Dendritic cell treated with granulocyte-macrophage colony-stimulating factor and Interleukin-4, amounts not matched to agents 40 ng/mL and 50 ng/mL, for 4 days (primary cell): ENCODE results near the gene TSPAN5.
"Not testable (repeated sequence)": the region's sequence is repeated elsewhere in the genome, so short reads cannot be mapped to it uniquely, and the experiment has no call there.

Experiments
- H3K27ac Mint-ChIP-seq: one replicate; pipeline ENCODE4 v1.8.0; 2022; ENCODE audit warnings: mild to moderate bottlenecking, mixed read lengths
- H3K27me3 Mint-ChIP-seq: one replicate; pipeline ENCODE4 v1.8.0; 2022; ENCODE audit warnings: mild to moderate bottlenecking, mixed read lengths
- H3K36me3 Mint-ChIP-seq: one replicate; pipeline ENCODE4 v1.8.0; 2022; ENCODE audit warnings: low read depth, mixed read lengths
- H3K4me1 Mint-ChIP-seq: one replicate; pipeline ENCODE4 v1.8.0; 2022; ENCODE audit warnings: low read depth, mixed read lengths
- H3K4me3 Mint-ChIP-seq: one replicate; pipeline ENCODE4 v1.8.0; 2022; ENCODE audit warnings: mild to moderate bottlenecking, moderate library complexity, mixed read lengths
- H3K9me3 Mint-ChIP-seq: one replicate; pipeline ENCODE4 v1.8.0; 2022; ENCODE audit warnings: mixed read lengths
- intact Hi-C: fragments of 100-400 bp; cut with micrococcal nuclease; formaldehyde crosslinking; loops from one replicate; pipeline ENCODE4 v1.15.0; 2022

Gene TSPAN5

GRCh38 chr4:98485816-98486345 lies 172.5 kb downstream of the TSPAN5 start:
- no peaks in the 10 kb centered on the region for H3K36me3 Mint-ChIP-seq
- H3K9me3 Mint-ChIP-seq, result no peaks in the 10 kb centered on the region
- no peaks in the 10 kb centered on the region for H3K4me1 Mint-ChIP-seq
- no peak overlapping the region for H3K27ac Mint-ChIP-seq
- no peak overlapping the region for H3K4me3 Mint-ChIP-seq
- intact Hi-C loops, result no loop called here
- no peaks in the 10 kb centered on the region for H3K27me3 Mint-ChIP-seq

GRCh38 chr4:98484031-98484430 lies 174.4 kb downstream of the TSPAN5 start:
- no peaks in the 10 kb centered on the region for H3K27me3 Mint-ChIP-seq
- no peak overlapping the region for H3K27ac Mint-ChIP-seq
- H3K4me1 Mint-ChIP-seq, result no peaks in the 10 kb centered on the region
- intact Hi-C loops, result no loop called here
- H3K4me3 Mint-ChIP-seq, result no peak overlapping the region
- H3K9me3 Mint-ChIP-seq, result no peaks in the 10 kb centered on the region
- H3K36me3 Mint-ChIP-seq, result no peaks in the 10 kb centered on the region

- no peaks in the 10 kb centered on the region for H3K27me3 Mint-ChIP-seq
- H3K27ac Mint-ChIP-seq, result no peak overlapping the region
- H3K4me3 Mint-ChIP-seq, result no peak overlapping the region
- H3K9me3 Mint-ChIP-seq, result no peaks in the 10 kb centered on the region
- no peaks in the 10 kb centered on the region for H3K36me3 Mint-ChIP-seq
- intact Hi-C loops, result no loop called here
- H3K4me1 Mint-ChIP-seq, result no peaks in the 10 kb centered on the region
These were observed 175.3 kb downstream of the TSPAN5 start for GRCh38 chr4:98482847-98483806.

- Mint-ChIP-seq H3K4me1 (no peaks in the 10 kb centered on the region), H3K27me3 (no peaks in the 10 kb centered on the region), H3K9me3 (no peaks in the 10 kb centered on the region), H3K4me3 (no peak overlapping the region), H3K36me3 (no peaks in the 10 kb centered on the region), H3K27ac (no peak overlapping the region)
- intact Hi-C loops, result no loop called here
These were observed 175.9 kb downstream of the TSPAN5 start for GRCh38 chr4:98482503-98482846.

GRCh38 chr4:98481167-98481566 lies 177.2 kb downstream of the TSPAN5 start:
- no peaks in the 10 kb centered on the region for H3K9me3 Mint-ChIP-seq
- intact Hi-C loops, result no loop called here
- no peaks in the 10 kb centered on the region for H3K36me3 Mint-ChIP-seq
- H3K27me3 Mint-ChIP-seq, result no peaks in the 10 kb centered on the region
- H3K4me3 Mint-ChIP-seq, result no peak overlapping the region
- no peaks in the 10 kb centered on the region for H3K4me1 Mint-ChIP-seq
- H3K27ac Mint-ChIP-seq, result no peak overlapping the region

GRCh38 chr4:98480535-98480934 lies 177.9 kb downstream of the TSPAN5 start:
- no peak overlapping the region for H3K4me3 Mint-ChIP-seq
- no peaks in the 10 kb centered on the region for H3K36me3 Mint-ChIP-seq
- no peak overlapping the region for H3K27ac Mint-ChIP-seq
- no peaks in the 10 kb centered on the region for H3K27me3 Mint-ChIP-seq
- intact Hi-C loops, result no loop called here
- no peaks in the 10 kb centered on the region for H3K4me1 Mint-ChIP-seq
- no peaks in the 10 kb centered on the region for H3K9me3 Mint-ChIP-seq

- H3K27ac Mint-ChIP-seq, intact Hi-C loops, H3K36me3 Mint-ChIP-seq: not testable (repeated sequence)
These were observed 178.8 kb downstream of the TSPAN5 start for GRCh38 chr4:98479590-98479989.

GRCh38 chr4:98476891-98477290 lies 181.5 kb downstream of the TSPAN5 start:
- Mint-ChIP-seq H3K4me3 (no peak overlapping the region), H3K9me3 (peaks cover 9% of the 10 kb centered on the region), H3K27ac (no peak overlapping the region), H3K36me3 (no peaks in the 10 kb centered on the region), H3K4me1 (no peaks in the 10 kb centered on the region), H3K27me3 (no peaks in the 10 kb centered on the region)
- intact Hi-C loops, result no loop called here

More at GRCh38 chr4:98479590-98479989, 178.8 kb downstream of the TSPAN5 start:
- H3K9me3 Mint-ChIP-seq, H3K4me1 Mint-ChIP-seq, H3K27me3 Mint-ChIP-seq, H3K4me3 Mint-ChIP-seq: not testable (repeated sequence)

GRCh38 chr4:98474408-98474844 lies 184.0 kb downstream of the TSPAN5 start:
- no peaks in the 10 kb centered on the region for H3K4me1 Mint-ChIP-seq

GRCh38 chr4:98473046-98473445 lies 185.4 kb downstream of the TSPAN5 start:
- H3K27ac Mint-ChIP-seq, result no peak overlapping the region
- H3K27me3 Mint-ChIP-seq, result peaks cover 5% of the 10 kb centered on the region
- peaks cover 6% of the 10 kb centered on the region for H3K4me1 Mint-ChIP-seq

More at GRCh38 chr4:98474408-98474844, 184.0 kb downstream of the TSPAN5 start:
- H3K9me3 Mint-ChIP-seq, result peaks cover 9% of the 10 kb centered on the region
- no peaks in the 10 kb centered on the region for H3K36me3 Mint-ChIP-seq
- intact Hi-C loops, result no loop called here
- H3K27me3 Mint-ChIP-seq, result no peaks in the 10 kb centered on the region
- no peak overlapping the region for H3K4me3 Mint-ChIP-seq
- no peak overlapping the region for H3K27ac Mint-ChIP-seq

GRCh38 chr4:98470831-98471230 lies 187.6 kb downstream of the TSPAN5 start:
- Mint-ChIP-seq H3K27ac (no peak overlapping the region), H3K27me3 (peaks cover 8% of the 10 kb centered on the region), H3K4me1 (peaks cover 6% of the 10 kb centered on the region), H3K9me3 (peaks cover 9% of the 10 kb centered on the region), H3K4me3 (no peak overlapping the region), H3K36me3 (no peaks in the 10 kb centered on the region)
- intact Hi-C loops, result no loop called here

More at GRCh38 chr4:98473046-98473445, 185.4 kb downstream of the TSPAN5 start:
- peaks cover 9% of the 10 kb centered on the region for H3K9me3 Mint-ChIP-seq
- no peaks in the 10 kb centered on the region for H3K36me3 Mint-ChIP-seq
- intact Hi-C loops, result no loop called here
- H3K4me3 Mint-ChIP-seq, result no peak overlapping the region

- H3K4me1 Mint-ChIP-seq, result peaks cover 6% of the 10 kb centered on the region
- peaks cover 8% of the 10 kb centered on the region for H3K27me3 Mint-ChIP-seq
- peaks cover 9% of the 10 kb centered on the region for H3K9me3 Mint-ChIP-seq
- no peaks in the 10 kb centered on the region for H3K36me3 Mint-ChIP-seq
- no peak overlapping the region for H3K27ac Mint-ChIP-seq
- intact Hi-C loops, result no loop called here
- no peak overlapping the region for H3K4me3 Mint-ChIP-seq
These were observed 188.0 kb downstream of the TSPAN5 start for GRCh38 chr4:98470366-98470765.

- peaks cover 9% of the 10 kb centered on the region for H3K9me3 Mint-ChIP-seq
- peaks cover 8% of the 10 kb centered on the region for H3K27me3 Mint-ChIP-seq
- H3K36me3 Mint-ChIP-seq, result no peaks in the 10 kb centered on the region
- H3K4me3 Mint-ChIP-seq, result no peak overlapping the region
- H3K4me1 Mint-ChIP-seq, result peaks cover 6% of the 10 kb centered on the region
- intact Hi-C loops, result loop anchor here (5.0 kb wide), 1 partner anchor 317 kb away; no protein-coding TSS in a partner anchor
- H3K27ac Mint-ChIP-seq, result no peak overlapping the region
These were observed 188.6 kb downstream of the TSPAN5 start for GRCh38 chr4:98469771-98470170.

- H3K36me3 Mint-ChIP-seq, result no peaks in the 10 kb centered on the region
- H3K27ac Mint-ChIP-seq, result no peak overlapping the region
- intact Hi-C loops, result loop anchor here (5.0 kb wide), 1 partner anchor 316 kb away; no protein-coding TSS in a partner anchor
- H3K4me1 Mint-ChIP-seq, result peaks cover 6% of the 10 kb centered on the region
- H3K9me3 Mint-ChIP-seq, result peaks cover 9% of the 10 kb centered on the region
- no peak overlapping the region for H3K4me3 Mint-ChIP-seq
- H3K27me3 Mint-ChIP-seq, result peaks cover 8% of the 10 kb centered on the region
These were observed 189.7 kb downstream of the TSPAN5 start for GRCh38 chr4:98468709-98469108.
